OCI-LY1 (cell line): ENCODE measurements around the gene TNNT1.

Experiments used
- H2AFZ ChIP-seq: fragments of 200-600 bp; sonication (generic), shearing (Covaris generic); 2 replicates; pipeline ENCODE4 v1.6.0; 2014; ENCODE audit warnings: antibody characterized with exemption, mild to moderate bottlenecking, low read length
- H3F3A ChIP-seq: fragments of 200-600 bp; sonication (generic), shearing (Covaris generic); 2 replicates; pipeline ENCODE4 v1.6.0; 2014; ENCODE audit warnings: mild to moderate bottlenecking, antibody characterized with exemption, low read length, moderate library complexity; ENCODE audit not compliant: insufficient read depth
- H3K27ac ChIP-seq: fragments of 200-600 bp; sonication (generic); 2 replicates; pipeline ENCODE4 v1.5.1; 2014; ENCODE audit warnings: low read length, mixed run types, mild to moderate bottlenecking, low read depth; ENCODE audit not compliant: poor library complexity, severe bottlenecking
- H3K27me3 ChIP-seq: fragments of 200-600 bp; sonication (generic); 2 replicates; pipeline ENCODE4 v1.6.0; 2014; ENCODE audit warnings: antibody characterized with exemption, mild to moderate bottlenecking, low read length, moderate library complexity; ENCODE audit not compliant: insufficient read depth
- H3K36me3 ChIP-seq: fragments of 200-600 bp; sonication (generic); 2 replicates; pipeline ENCODE4 v1.6.1; 2014; ENCODE audit warnings: mild to moderate bottlenecking, antibody characterized with exemption, low read length, moderate library complexity, mixed read lengths; ENCODE audit not compliant: insufficient read depth
- H3K4me1 ChIP-seq: fragments of 200-600 bp; sonication (generic); 2 replicates; pipeline ENCODE4 v1.5.1; 2014; ENCODE audit warnings: mild to moderate bottlenecking, low read length, moderate library complexity; ENCODE audit not compliant: insufficient read depth, severe bottlenecking
- H3K4me2 ChIP-seq: fragments of 200-600 bp; sonication (generic), shearing (Covaris generic); 2 replicates; pipeline ENCODE4 v1.6.1; 2014; ENCODE audit warnings: low read length
- H3K4me3 ChIP-seq: fragments of 200-600 bp; sonication (generic); 2 replicates; pipeline ENCODE4 v1.5.1; 2014; ENCODE audit warnings: low read length, low read depth, mild to moderate bottlenecking, mixed read lengths; ENCODE audit not compliant: poor library complexity, severe bottlenecking
- H3K79me2 ChIP-seq: fragments of 200-600 bp; shearing (Covaris generic); 2 replicates; pipeline ENCODE4 v1.6.1; 2016; ENCODE audit warnings: mixed run types, low read length, mixed read lengths; ENCODE audit not compliant: insufficient read depth
- H3K9ac ChIP-seq: fragments of 200-600 bp; sonication (generic), shearing (Covaris generic); 2 replicates; pipeline ENCODE4 v1.6.1; 2014; ENCODE audit warnings: mild to moderate bottlenecking, low read length, mixed read lengths
- H3K9me2 ChIP-seq: fragments of 200-600 bp; sonication (generic), shearing (Covaris generic); 2 replicates; pipeline ENCODE4 v1.6.1; 2014; ENCODE audit warnings: low read depth, mild to moderate bottlenecking, low read length, mixed read lengths
- H3K9me3 ChIP-seq: fragments of 200-600 bp; shearing (Covaris generic); 2 replicates; pipeline ENCODE4 v1.6.1; 2014; ENCODE audit warnings: low read length, mixed read lengths
- H4K20me1 ChIP-seq: fragments of 200-600 bp; sonication (generic), shearing (Covaris generic); 2 replicates; pipeline ENCODE4 v1.6.0; 2016; ENCODE audit warnings: mild to moderate bottlenecking, low read length; ENCODE audit not compliant: insufficient read depth
- CTCF ChIP-seq: fragments of 200-600 bp; sonication (generic), shearing (Covaris generic); IDR thresholded peaks from 2 replicates; pipeline ENCODE4 v1.5.1; 2017; ENCODE audit warnings: mild to moderate bottlenecking, antibody characterized with exemption, low read length, moderate library complexity, mixed read lengths
- EZH2 ChIP-seq: fragments of 200-600 bp; sonication (generic), shearing (Covaris generic); IDR thresholded peaks from 2 replicates; pipeline ENCODE4 v1.8.0; 2017; ENCODE audit warnings: borderline replicate concordance, mixed run types, mild to moderate bottlenecking, antibody characterized with exemption, low read length, moderate library complexity, mixed read lengths

Gene TNNT1

GRCh38 chr19:55146078-55146704 lies 2.8 kb downstream of the TNNT1 start:
- Histone ChIP-seq H3K27me3 (no peaks in the 10 kb centered on the region), H3K4me3 (peak overlapping the region; percentile 38), H3K4me2 (peak overlapping the region; percentile 55), H3K4me1 (peaks cover 4% of the 10 kb centered on the region), H3K9me2 (no peaks in the 10 kb centered on the region), H3K79me2 (no peaks in the 10 kb centered on the region), H3K27ac (no peak overlapping the region), H2AFZ (no peak overlapping the region), H4K20me1 (no peaks in the 10 kb centered on the region), H3K9me3 (no peaks in the 10 kb centered on the region), H3K36me3 (no peaks in the 10 kb centered on the region), H3K9ac (no peak overlapping the region), H3F3A (no peaks in the 10 kb centered on the region)
- TF ChIP-seq EZH2: no peak
- TF ChIP-seq CTCF: peak; percentile 76

GRCh38 chr19:55145232-55145631 lies 3.8 kb downstream of the TNNT1 start:
- no peak for TF ChIP-seq EZH2
- TF ChIP-seq CTCF: no peak
- Histone ChIP-seq H3K4me2 (no peak overlapping the region), H3K9me2 (no peaks in the 10 kb centered on the region), H3F3A (no peaks in the 10 kb centered on the region), H3K9me3 (no peaks in the 10 kb centered on the region), H3K79me2 (no peaks in the 10 kb centered on the region), H2AFZ (no peak overlapping the region), H3K4me1 (peaks cover 4% of the 10 kb centered on the region), H3K27ac (no peak overlapping the region), H3K36me3 (no peaks in the 10 kb centered on the region), H3K27me3 (no peaks in the 10 kb centered on the region), H3K9ac (no peak overlapping the region), H4K20me1 (no peaks in the 10 kb centered on the region), H3K4me3 (no peak overlapping the region)

- no peaks in the 10 kb centered on the region for H3F3A ChIP-seq
- no peak overlapping the region for H3K4me3 ChIP-seq
- no peak overlapping the region for H3K4me2 ChIP-seq
- H2AFZ ChIP-seq: no peak overlapping the region
- H3K27me3 ChIP-seq: no peaks in the 10 kb centered on the region
- H3K79me2 ChIP-seq: no peaks in the 10 kb centered on the region
- no peaks in the 10 kb centered on the region for H3K9me3 ChIP-seq
- H3K36me3 ChIP-seq: no peaks in the 10 kb centered on the region
- TF ChIP-seq CTCF (no peak), EZH2 (no peak)
- H3K9me2 ChIP-seq: no peaks in the 10 kb centered on the region
- H4K20me1 ChIP-seq: no peaks in the 10 kb centered on the region
- H3K9ac ChIP-seq: no peak overlapping the region
- peaks cover 2% of the 10 kb centered on the region for H3K4me1 ChIP-seq
- no peak overlapping the region for H3K27ac ChIP-seq
Observed at GRCh38 chr19:55141696-55142095, 7.3 kb downstream of the TNNT1 start.
